ENCODE data around the gene CAMK2A.

Gene CAMK2A

GRCh38 chr5:150261231-150261630, 28.3 kb downstream of the CAMK2A start:
- TF ChIP-seq CTCF (conservative IDR thresholded peaks at IDR 0.05; ENCODE audit: low read depth, low read length), result no peak
- Histone ChIP-seq H2AFZ (ENCODE audit: low read depth) (no peak overlapping the region), H3K27ac (no peak overlapping the region), H3K4me2 (no peak overlapping the region), H3K27me3 (ENCODE audit: insufficient read depth, low read depth) (no peaks in the 10 kb centered on the region), H3K9ac (no peak overlapping the region), H4K20me1 (ENCODE audit: insufficient read depth) (no peaks in the 10 kb centered on the region), H3K4me3 (IDR thresholded peaks at IDR 0.05; ENCODE audit: insufficient read depth, low read depth, low read length) (no peak overlapping the region), H3K4me1 (ENCODE audit: low read depth, poor library complexity, severe bottlenecking) (no peaks in the 10 kb centered on the region), H3K79me2 (ENCODE audit: insufficient read depth, low read depth) (no peaks in the 10 kb centered on the region), H3K36me3 (ENCODE audit: insufficient read depth) (no peaks in the 10 kb centered on the region)

GRCh38 chr5:150258130-150258529, 31.4 kb downstream of the CAMK2A start:
- Histone ChIP-seq H3K79me2 (ENCODE audit: insufficient read depth, low read depth) (no peaks in the 10 kb centered on the region), H3K4me2 (no peak overlapping the region), H3K36me3 (ENCODE audit: insufficient read depth) (no peaks in the 10 kb centered on the region), H3K9ac (no peak overlapping the region), H2AFZ (ENCODE audit: low read depth) (no peak overlapping the region), H3K27ac (no peak overlapping the region), H3K27me3 (ENCODE audit: insufficient read depth, low read depth) (no peaks in the 10 kb centered on the region), H3K4me3 (IDR thresholded peaks at IDR 0.05; ENCODE audit: insufficient read depth, low read depth, low read length) (no peak overlapping the region), H4K20me1 (ENCODE audit: insufficient read depth) (no peaks in the 10 kb centered on the region), H3K4me1 (ENCODE audit: low read depth, poor library complexity, severe bottlenecking) (no peaks in the 10 kb centered on the region)
- TF ChIP-seq CTCF (conservative IDR thresholded peaks at IDR 0.05; ENCODE audit: low read depth, low read length), result no peak

GRCh38 chr5:150257424-150257823, 32.1 kb downstream of the CAMK2A start:
- H4K20me1 ChIP-seq (ENCODE audit: insufficient read depth), result no peaks in the 10 kb centered on the region
- H2AFZ ChIP-seq (ENCODE audit: low read depth), result no peak overlapping the region
- no peaks in the 10 kb centered on the region for H3K4me1 ChIP-seq (ENCODE audit: low read depth, poor library complexity, severe bottlenecking)
- no peak for TF ChIP-seq CTCF (conservative IDR thresholded peaks at IDR 0.05; ENCODE audit: low read depth, low read length)
- H3K9ac ChIP-seq, result no peak overlapping the region
- H3K27ac ChIP-seq, result no peak overlapping the region
- H3K27me3 ChIP-seq (ENCODE audit: insufficient read depth, low read depth), result no peaks in the 10 kb centered on the region
- no peak overlapping the region for H3K4me3 ChIP-seq (IDR thresholded peaks at IDR 0.05; ENCODE audit: insufficient read depth, low read depth, low read length)
- no peaks in the 10 kb centered on the region for H3K36me3 ChIP-seq (ENCODE audit: insufficient read depth)
- no peak overlapping the region for H3K4me2 ChIP-seq
- H3K79me2 ChIP-seq (ENCODE audit: insufficient read depth, low read depth), result no peaks in the 10 kb centered on the region

GRCh38 chr5:150256410-150257064, 33.0 kb downstream of the CAMK2A start:
- Histone ChIP-seq H3K4me3 (IDR thresholded peaks at IDR 0.05; ENCODE audit: insufficient read depth, low read depth, low read length) (no peak overlapping the region), H2AFZ (ENCODE audit: low read depth) (no peak overlapping the region), H3K27me3 (ENCODE audit: insufficient read depth, low read depth) (no peaks in the 10 kb centered on the region), H3K9ac (no peak overlapping the region), H3K79me2 (ENCODE audit: insufficient read depth, low read depth) (no peaks in the 10 kb centered on the region), H3K4me2 (no peak overlapping the region), H3K36me3 (ENCODE audit: insufficient read depth) (no peaks in the 10 kb centered on the region), H4K20me1 (ENCODE audit: insufficient read depth) (no peaks in the 10 kb centered on the region), H3K27ac (no peak overlapping the region), H3K4me1 (ENCODE audit: low read depth, poor library complexity, severe bottlenecking) (no peaks in the 10 kb centered on the region)
- TF ChIP-seq CTCF (conservative IDR thresholded peaks at IDR 0.05; ENCODE audit: low read depth, low read length), result no peak
